Measurements from ENCODE around the gene BPGM. TPM values are rescaled to one million over a fixed set of nuclear protein-coding genes. Genes with fewer than 3 reads are reported as not detected.

BPGM gene
- total and polyA plus RNA-seq, 11 donors: 12.3 to 26.0 (median 15.4) TPM

DNA sequence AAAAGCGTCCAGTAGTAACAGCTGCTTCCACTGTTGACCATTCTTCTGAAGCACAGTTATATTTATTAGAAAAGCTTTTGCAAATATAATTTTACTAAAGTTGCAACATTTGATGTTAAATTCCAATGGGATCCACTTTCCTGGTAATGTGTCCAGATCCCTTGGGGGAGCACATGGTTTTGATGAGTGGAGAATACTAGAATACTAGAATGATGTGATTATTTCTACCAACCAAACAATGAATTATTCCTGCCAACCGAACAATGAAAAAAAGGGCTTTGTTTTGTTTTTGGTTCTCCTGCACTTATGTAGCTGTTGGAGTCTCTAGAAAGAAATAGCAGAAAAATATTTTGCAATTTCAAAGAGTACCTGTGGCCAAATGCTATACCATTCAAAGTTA lies 59.1 kb downstream of the BPGM start:
- no peaks in the 10 kb centered on the region for H3K36me3 ChIP-seq
- H3K27me3 ChIP-seq: no peaks in the 10 kb centered on the region
- no peak for DNase-seq
- TF ChIP-seq, protein P1, sequence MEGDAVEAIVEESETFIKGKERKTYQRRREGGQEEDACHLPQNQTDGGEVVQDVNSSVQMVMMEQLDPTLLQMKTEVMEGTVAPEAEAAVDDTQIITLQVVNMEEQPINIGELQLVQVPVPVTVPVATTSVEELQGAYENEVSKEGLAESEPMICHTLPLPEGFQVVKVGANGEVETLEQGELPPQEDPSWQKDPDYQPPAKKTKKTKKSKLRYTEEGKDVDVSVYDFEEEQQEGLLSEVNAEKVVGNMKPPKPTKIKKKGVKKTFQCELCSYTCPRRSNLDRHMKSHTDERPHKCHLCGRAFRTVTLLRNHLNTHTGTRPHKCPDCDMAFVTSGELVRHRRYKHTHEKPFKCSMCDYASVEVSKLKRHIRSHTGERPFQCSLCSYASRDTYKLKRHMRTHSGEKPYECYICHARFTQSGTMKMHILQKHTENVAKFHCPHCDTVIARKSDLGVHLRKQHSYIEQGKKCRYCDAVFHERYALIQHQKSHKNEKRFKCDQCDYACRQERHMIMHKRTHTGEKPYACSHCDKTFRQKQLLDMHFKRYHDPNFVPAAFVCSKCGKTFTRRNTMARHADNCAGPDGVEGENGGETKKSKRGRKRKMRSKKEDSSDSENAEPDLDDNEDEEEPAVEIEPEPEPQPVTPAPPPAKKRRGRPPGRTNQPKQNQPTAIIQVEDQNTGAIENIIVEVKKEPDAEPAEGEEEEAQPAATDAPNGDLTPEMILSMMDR (IDR thresholded peaks at IDR 0.05): no peak
- TF ChIP-seq POLR2A (IDR thresholded peaks at IDR 0.05): no peak
- peaks cover 0 to 14% (median 0%) of the 10 kb centered on the region in 12 donors for H3K4me1 ChIP-seq
- no peak overlapping the region for H3K27ac ChIP-seq
- no peak for ATAC-seq
- 42 to 85% (median 57%) methylated on average over 2 of the region's 2 CpGs for WGBS, 4 donors
- no peak overlapping the region for H3K4me3 ChIP-seq
- H3K9me3 ChIP-seq: no peaks in the 10 kb centered on the region
- intact Hi-C loops (cut with DNase I): loop anchor here in 2 of 10 donors (5.0 to 10.0 kb wide), 2 partner anchors 149 to 232 kb away; no protein-coding TSS in a partner anchor

DNA sequence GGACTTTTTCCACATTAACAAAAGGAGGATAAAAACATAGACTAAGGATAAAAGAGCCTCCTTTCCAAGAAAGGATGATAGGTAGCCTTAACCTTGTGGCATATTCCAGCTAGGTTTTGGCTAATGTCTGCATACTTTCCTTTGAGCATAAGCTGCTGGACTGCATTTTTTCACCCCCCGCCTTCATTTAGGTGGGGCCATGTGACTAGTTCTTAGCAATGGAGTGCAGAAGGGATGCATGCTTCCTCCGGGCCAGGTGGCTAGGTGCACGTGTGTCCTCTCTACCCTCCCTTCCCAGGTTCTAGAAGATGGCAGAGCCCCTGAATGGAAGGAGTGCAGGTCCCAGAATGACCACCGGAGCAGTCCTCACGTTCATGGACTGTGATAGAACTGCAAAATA lies 59.8 kb downstream of the BPGM start:
- H3K36me3 ChIP-seq: no peaks in the 10 kb centered on the region
- H3K27me3 ChIP-seq: no peaks in the 10 kb centered on the region
- peaks cover 0 to 14% (median 0%) of the 10 kb centered on the region in 12 donors for H3K4me1 ChIP-seq
- DNase-seq: no peak
- H3K9me3 ChIP-seq: no peaks in the 10 kb centered on the region
- H3K27ac ChIP-seq: no peak overlapping the region
- 85 to 90% (median 89%) methylated on average over 5 of the region's 5 CpGs for WGBS, 4 donors
- TF ChIP-seq POLR2A (IDR thresholded peaks at IDR 0.05): no peak
- TF ChIP-seq, protein P1 (IDR thresholded peaks at IDR 0.05): no peak
- no peak overlapping the region for H3K4me3 ChIP-seq
- no peak for ATAC-seq
- intact Hi-C loops (cut with DNase I): loop anchor here in 2 of 10 donors (5.0 to 10.0 kb wide), 2 partner anchors 148 to 231 kb away; no protein-coding TSS in a partner anchor

DNA sequence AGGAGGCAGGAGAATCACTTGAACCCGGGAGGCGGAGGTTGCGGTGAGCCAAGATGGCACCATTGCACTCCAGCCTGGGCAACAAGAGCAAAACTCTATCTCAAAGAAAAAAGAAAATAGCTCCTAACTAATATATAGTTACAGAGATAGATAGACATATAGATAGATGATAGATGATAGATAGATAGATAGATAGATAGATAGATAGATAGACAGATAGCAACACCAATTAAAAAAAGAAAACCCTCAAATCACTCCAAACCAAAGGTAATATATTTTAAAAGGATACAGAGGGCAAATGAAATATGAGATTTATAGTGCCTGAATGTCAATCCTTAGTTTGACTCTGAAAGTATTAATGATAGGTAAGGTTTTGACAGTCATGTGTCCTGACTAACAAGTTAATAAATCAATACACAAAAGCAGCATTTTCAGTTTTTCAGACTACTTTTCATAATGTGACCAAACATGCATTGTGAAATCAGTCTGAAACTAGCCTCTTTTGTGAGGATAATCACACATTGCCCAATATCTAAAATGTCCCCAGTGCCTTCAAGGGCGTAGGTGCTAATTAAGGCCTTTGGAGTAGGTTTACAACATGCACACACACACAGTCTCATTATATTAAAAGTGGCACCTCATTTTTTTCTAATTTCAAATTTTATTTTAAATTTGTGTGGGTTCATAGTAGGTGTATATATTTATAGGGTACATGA lies 61.2 kb downstream of the BPGM start:
- no peaks in the 10 kb centered on the region for H3K27me3 ChIP-seq
- intact Hi-C loops (cut with DNase I): loop anchor here in 2 of 10 donors (5.0 to 10.0 kb wide), 2 partner anchors 147 to 229 kb away; no protein-coding TSS in a partner anchor
- peaks cover 0 to 14% (median 0%) of the 10 kb centered on the region in 12 donors for H3K4me1 ChIP-seq
- WGBS, 4 donors: 95 to 99% (median 95%) methylated on average over 4 of the region's 4 CpGs
- no peak overlapping the region for H3K4me3 ChIP-seq
- H3K36me3 ChIP-seq: no peaks in the 10 kb centered on the region
- no peak overlapping the region for H3K27ac ChIP-seq
- no peak for ATAC-seq
- no peak for DNase-seq
- H3K9me3 ChIP-seq: no peaks in the 10 kb centered on the region
- TF ChIP-seq, protein P1 (IDR thresholded peaks at IDR 0.05): no peak
- no peak for TF ChIP-seq POLR2A (IDR thresholded peaks at IDR 0.05)

DNA sequence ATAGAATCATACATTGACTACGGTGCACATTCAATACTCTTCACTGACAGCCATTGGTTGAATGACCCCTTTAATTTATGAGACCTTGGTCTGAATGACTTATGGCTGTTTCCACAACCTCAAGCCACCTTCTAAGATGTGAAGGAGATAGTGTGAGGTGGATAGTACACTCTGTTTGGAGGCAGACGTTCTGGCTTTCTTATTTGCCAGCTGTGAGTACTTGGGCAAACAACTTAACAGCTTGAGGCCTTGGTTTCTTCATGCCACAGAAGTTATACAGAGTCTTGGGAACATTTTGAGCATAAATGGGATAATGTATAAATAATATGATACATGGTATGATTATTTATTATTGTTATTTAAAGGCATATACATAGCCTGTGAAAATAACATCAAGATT lies 62.0 kb downstream of the BPGM start:
- no peak for TF ChIP-seq POLR2A (IDR thresholded peaks at IDR 0.05)
- TF ChIP-seq, protein P1 (IDR thresholded peaks at IDR 0.05): no peak
- Histone ChIP-seq H3K4me3 (no peak overlapping the region), H3K27me3 (no peaks in the 10 kb centered on the region), H3K36me3 (no peaks in the 10 kb centered on the region), H3K27ac (no peak overlapping the region), H3K9me3 (no peaks in the 10 kb centered on the region), H3K4me1 (peaks cover 0 to 12% (median 0%) of the 10 kb centered on the region in 12 donors)
- intact Hi-C loops (cut with DNase I): loop anchor here in 2 of 10 donors (5.0 to 10.0 kb wide), 2 partner anchors 146 to 229 kb away; no protein-coding TSS in a partner anchor
- no peak for DNase-seq
- no peak for ATAC-seq
- WGBS, 4 donors: 76 to 82% (median 80%) methylated on average over 2 of the region's 2 CpGs

Measured in heart left ventricle (tissue), 16 donors.